Natural killer cell (primary cell): ENCODE data around the gene SMC1A. TPM values are rescaled to one million over a fixed set of nuclear protein-coding genes. Genes with fewer than 3 reads are reported as not detected.

Experiments used
- ATAC-seq, 3 donors: fragments of 150-1000 bp in 2 of 3; fragments of 200-7000 bp in 1 of 3; cut with Tn5 transposase; 1 replicate in 1 of 3; 2 replicates in 2 of 3; pipeline ENCODE4 v1.10.0; 2021; ENCODE audit warnings: mild to moderate bottlenecking in 2 of 3, moderate library complexity in 2 of 3
- DNase-seq, 2 donors: peaks; one replicate each; pipeline versions ENCODE4 v3.0.0 to v3.0.0-alpha.2; 2013 to 2021; ENCODE audit warnings: mixed read lengths in 1 of 2
- H3K27ac ChIP-seq: one replicate; pipeline ENCODE4 v1.5.1; 2013; ENCODE audit warnings: mild to moderate bottlenecking, low read length
- H3K27me3 ChIP-seq: one replicate; pipeline ENCODE4 v1.6.1; 2013; ENCODE audit warnings: low read length; ENCODE audit not compliant: control insufficient read depth, insufficient read depth
- H3K36me3 ChIP-seq: one replicate; pipeline ENCODE4 v1.6.1; 2013; ENCODE audit warnings: low read length; ENCODE audit not compliant: control insufficient read depth, insufficient read depth
- H3K4me1 ChIP-seq: one replicate; pipeline ENCODE4 v1.6.1; 2013; ENCODE audit warnings: low read length; ENCODE audit not compliant: control insufficient read depth, insufficient read depth
- H3K4me3 ChIP-seq: one replicate; pipeline ENCODE4 v1.5.1; 2013; ENCODE audit warnings: low read length
- H3K9me3 ChIP-seq: one replicate; pipeline ENCODE4 v1.6.1; 2013; ENCODE audit warnings: low read length; ENCODE audit not compliant: control insufficient read depth, insufficient read depth
- H3K27ac Mint-ChIP-seq, 2 donors: one replicate each; pipeline ENCODE4 v1.8.0; 2022; ENCODE audit warnings: mild to moderate bottlenecking in 2 of 2, mixed read lengths in 2 of 2, moderate library complexity in 1 of 2
- H3K27me3 Mint-ChIP-seq, 2 donors: one replicate each; pipeline ENCODE4 v1.8.0; 2022; ENCODE audit warnings: low read depth in 2 of 2, mixed read lengths in 2 of 2
- H3K36me3 Mint-ChIP-seq: one replicate; pipeline ENCODE4 v1.8.0; 2022; ENCODE audit warnings: mixed read lengths
- H3K4me1 Mint-ChIP-seq, 2 donors: one replicate each; pipeline ENCODE4 v1.8.0; 2022; ENCODE audit warnings: mixed read lengths in 2 of 2
- H3K4me3 Mint-ChIP-seq: one replicate; pipeline ENCODE4 v1.8.0; 2022; ENCODE audit warnings: mild to moderate bottlenecking, moderate library complexity, mixed read lengths
- H3K9me3 Mint-ChIP-seq, 2 donors: one replicate each; pipeline ENCODE4 v1.8.0; 2022; ENCODE audit warnings: mixed read lengths in 2 of 2
- CTCF ChIP-seq: fragments of 200-600 bp; IDR thresholded peaks from one replicate; pipeline ENCODE4 v1.8.0; 2022; ENCODE audit warnings: antibody characterized with exemption
- WGBS: methylation state at CpG from one replicate; pipeline ENCODE4 v1.1.7; 2013; ENCODE audit warnings: missing lambda C conversion rate; ENCODE audit not compliant: insufficient coverage; 5-methylcytosine and 5-hydroxymethylcytosine counted together
- intact Hi-C: fragments of 100-400 bp; cut with micrococcal nuclease; formaldehyde crosslinking; loops from one replicate; pipeline ENCODE4 v1.14.2; 2022
- total RNA-seq, 4 donors: library from RNA; stranded (reverse); fragments of 120-200 nt in 1 of 4; gene quantifications; one replicate each; pipeline versions ENCODE4 v1.2.3 to v1.2.4, GENCODE V29; 2013 to 2022

SMC1A gene
- total RNA-seq, 3 donors from 2014 or later (not counting 1 experiment from before 2014, with no cell fraction given): 54.2 to 96.3 (median 60.4) TPM

GRCh38 chrX:53438174-53438831, 15.8 kb upstream of the SMC1A start:
- Mint-ChIP-seq H3K27me3 (peaks cover 8 to 25% of the 10 kb centered on the region in 2 donors), H3K4me1 (peaks cover 17 to 23% of the 10 kb centered on the region in 2 donors), H3K27ac (no peak overlapping the region), H3K9me3 (no peaks in the 10 kb centered on the region), H3K4me3 (no peak overlapping the region), H3K36me3 (no peaks in the 10 kb centered on the region)
- ATAC-seq (no peak), DNase-seq (no peak)
- 77% methylated on average over 5 of the region's 5 CpGs for WGBS
- Histone ChIP-seq H3K4me1 (peaks cover 29% of the 10 kb centered on the region), H3K4me3 (no peak overlapping the region), H3K9me3 (no peaks in the 10 kb centered on the region), H3K27ac (no peak overlapping the region), H3K36me3 (no peaks in the 10 kb centered on the region), H3K27me3 (no peaks in the 10 kb centered on the region)
- intact Hi-C loops: no loop called here
- TF ChIP-seq CTCF: no peak

GRCh38 chrX:53437206-53437605, 14.8 kb upstream of the SMC1A start:
- Mint-ChIP-seq H3K36me3 (no peaks in the 10 kb centered on the region), H3K27ac (no peak overlapping the region), H3K9me3 (no peaks in the 10 kb centered on the region), H3K4me3 (no peak overlapping the region), H3K27me3 (peaks cover 8 to 25% of the 10 kb centered on the region in 2 donors), H3K4me1 (peaks cover 17 to 23% of the 10 kb centered on the region in 2 donors)
- no peak for TF ChIP-seq CTCF
- no peak overlapping the region for H3K4me3 ChIP-seq
- no peak for DNase-seq
- no peaks in the 10 kb centered on the region for H3K9me3 ChIP-seq
- no peak overlapping the region for H3K27ac ChIP-seq
- WGBS: 56% methylated on average over 1 of the region's 2 CpGs
- no peaks in the 10 kb centered on the region for H3K36me3 ChIP-seq
- intact Hi-C loops: loop anchor here (2.0 kb wide), 1 partner anchor 120 kb away; no protein-coding TSS in a partner anchor
- no peaks in the 10 kb centered on the region for H3K27me3 ChIP-seq
- ATAC-seq: no peak
- H3K4me1 ChIP-seq: peaks cover 27% of the 10 kb centered on the region

- Mint-ChIP-seq H3K27ac (no peak overlapping the region), H3K27me3 (peaks cover 8 to 18% of the 10 kb centered on the region in 2 donors), H3K4me3 (no peak overlapping the region), H3K4me1 (peaks cover 15 to 17% of the 10 kb centered on the region in 2 donors), H3K9me3 (no peaks in the 10 kb centered on the region), H3K36me3 (no peaks in the 10 kb centered on the region)
- Histone ChIP-seq H3K27me3 (no peaks in the 10 kb centered on the region), H3K9me3 (no peaks in the 10 kb centered on the region), H3K4me3 (no peak overlapping the region), H3K36me3 (peaks cover 7% of the 10 kb centered on the region), H3K4me1 (peaks cover 17% of the 10 kb centered on the region), H3K27ac (no peak overlapping the region)
- intact Hi-C loops: loop anchor here (2.0 kb wide), 1 partner anchor 119 kb away; no protein-coding TSS in a partner anchor
- ATAC-seq: peak; percentile 68 to 74 (median 74)
- peak; percentile 64 for TF ChIP-seq CTCF
- WGBS: 0% methylated on average over 2 of the region's 4 CpGs
- DNase-seq: peak; percentile 26 to 81
Observed at GRCh38 chrX:53435997-53436396, 13.5 kb upstream of the SMC1A start.
